Liver (tissue), 9 donors: ENCODE data around the gene ZNF415. TPM values are rescaled to one million over a fixed set of nuclear protein-coding genes. Genes with fewer than 3 reads are reported as not detected.

Experiments used
- DNase-seq: peaks from one replicate; pipeline ENCODE4 v3.0.0-alpha.2; 2017; ENCODE audit warnings: low spot score
- H3K27ac ChIP-seq, 2 donors: one replicate each; pipeline ENCODE4 v1.7.0; 2013; ENCODE audit warnings: inconsistent platforms in 2 of 2, low read length in 2 of 2, control low read depth in 1 of 2, low read depth in 1 of 2, mild to moderate bottlenecking in 1 of 2
- H3K27me3 ChIP-seq, 4 donors: one replicate each; pipeline versions ENCODE4 v1.6.1 to v1.7.0; 2013; ENCODE audit warnings: low read length in 3 of 4, inconsistent platforms in 1 of 4, mild to moderate bottlenecking in 1 of 4, moderate library complexity in 1 of 4; ENCODE audit not compliant: control insufficient read depth in 4 of 4, insufficient read depth in 4 of 4
- H3K36me3 ChIP-seq, 4 donors: one replicate each; pipeline versions ENCODE4 v1.6.1 to v1.7.0; 2013; ENCODE audit warnings: low read length in 3 of 4, mild to moderate bottlenecking in 3 of 4, low read depth in 1 of 4, moderate library complexity in 1 of 4; ENCODE audit not compliant: control insufficient read depth in 4 of 4, insufficient read depth in 3 of 4
- H3K4me1 ChIP-seq, 4 donors: one replicate each; pipeline versions ENCODE4 v1.6.1 to v1.7.0; 2013; ENCODE audit warnings: low read length in 3 of 4, mild to moderate bottlenecking in 3 of 4, moderate library complexity in 1 of 4; ENCODE audit not compliant: control insufficient read depth in 4 of 4, insufficient read depth in 4 of 4
- H3K4me3 ChIP-seq, 3 donors: one replicate each; pipeline versions ENCODE4 v1.6.1 to v1.7.0; 2013; ENCODE audit warnings: low read length in 3 of 3, control low read depth in 1 of 3, low read depth in 1 of 3, mild to moderate bottlenecking in 1 of 3
- H3K9ac ChIP-seq, 2 donors: one replicate each; pipeline ENCODE4 v1.7.0; 2013; ENCODE audit warnings: low read length in 2 of 2, mild to moderate bottlenecking in 2 of 2, moderate library complexity in 2 of 2, control low read depth in 1 of 2, low read depth in 1 of 2
- H3K9me3 ChIP-seq, 4 donors: one replicate each; pipeline versions ENCODE4 v1.6.1 to v1.7.0; 2013; ENCODE audit warnings: low read length in 3 of 4; ENCODE audit not compliant: control insufficient read depth in 4 of 4
- CTCF ChIP-seq: fragments of 150-350 bp; IDR thresholded peaks from 2 replicates; pipeline ENCODE4 v1.5.1; 2017; ENCODE audit warnings: improper control_type of control experiment, low read depth, low read length; ENCODE audit not compliant: missing input control
- EGR1 ChIP-seq, 2 donors: IDR thresholded peaks; 2 replicates each; pipeline ENCODE4 v1.6.1; 2016 to 2018; ENCODE audit warnings: antibody characterized with exemption in 2 of 2, low read depth in 2 of 2
- FOXA1 ChIP-seq: IDR thresholded peaks from 2 replicates; pipeline ENCODE4 v1.6.1; 2016; ENCODE audit warnings: antibody characterized with exemption
- FOXA2 ChIP-seq: IDR thresholded peaks from 2 replicates; pipeline ENCODE4 v1.6.1; 2016; ENCODE audit warnings: antibody characterized with exemption
- GABPA ChIP-seq, 2 donors: IDR thresholded peaks in 1 of 2; conservative IDR thresholded peaks in 1 of 2; 2 replicates each; pipeline ENCODE4 v1.6.1; 2016; ENCODE audit warnings: antibody characterized with exemption in 2 of 2, mild to moderate bottlenecking in 1 of 2, moderate library complexity in 1 of 2
- HNF4A ChIP-seq, 2 donors: conservative IDR thresholded peaks; 2 replicates each; pipeline ENCODE4 v1.6.1; 2016; ENCODE audit warnings: antibody characterized with exemption in 2 of 2, mild to moderate bottlenecking in 2 of 2
- HNF4G ChIP-seq: IDR thresholded peaks from 2 replicates; pipeline ENCODE4 v1.6.1; 2016; ENCODE audit warnings: antibody characterized with exemption
- JUND ChIP-seq, 2 donors: IDR thresholded peaks; 2 replicates each; pipeline ENCODE4 v1.6.1; 2016; ENCODE audit warnings: antibody characterized with exemption in 2 of 2
- NR2F2 ChIP-seq: IDR thresholded peaks from 2 replicates; pipeline ENCODE4 v1.6.1; 2016; ENCODE audit warnings: antibody characterized with exemption
- RAD21 ChIP-seq, 2 donors: IDR thresholded peaks; 2 replicates each; pipeline ENCODE4 v1.6.1; 2016; ENCODE audit warnings: antibody characterized with exemption in 2 of 2, mild to moderate bottlenecking in 2 of 2
- REST ChIP-seq: IDR thresholded peaks from 2 replicates; pipeline ENCODE4 v1.6.1; 2016; ENCODE audit warnings: antibody characterized with exemption, mild to moderate bottlenecking
- RXRA ChIP-seq, 2 donors: IDR thresholded peaks; 2 replicates each; pipeline ENCODE4 v1.6.1; 2017 to 2018; ENCODE audit warnings: antibody characterized with exemption in 2 of 2, mild to moderate bottlenecking in 1 of 2
- SP1 ChIP-seq: IDR thresholded peaks from 2 replicates; pipeline ENCODE4 v1.6.1; 2018; ENCODE audit warnings: antibody characterized with exemption, mild to moderate bottlenecking
- TAF1 ChIP-seq: conservative IDR thresholded peaks from 2 replicates; pipeline ENCODE4 v1.6.1; 2016; ENCODE audit warnings: antibody characterized with exemption, mild to moderate bottlenecking
- YY1 ChIP-seq: IDR thresholded peaks from 2 replicates; pipeline ENCODE4 v1.6.1; 2016; ENCODE audit warnings: antibody characterized with exemption, mild to moderate bottlenecking
- ZBTB33 ChIP-seq: IDR thresholded peaks from 2 replicates; pipeline ENCODE4 v1.6.1; 2016; ENCODE audit warnings: antibody characterized with exemption
- WGBS: extraction: QIAGEN DNeasy Blood & Tissue Kit; methylation state at CpG from one replicate; pipeline ENCODE4 v1.1.7; 2013; 5-methylcytosine and 5-hydroxymethylcytosine counted together
- polyA plus RNA-seq, 2 donors: library from polyadenylated mRNA; stranded (reverse) in 1 of 2; unstranded in 1 of 2; fragments of 200-250 nt in 1 of 2; fragments of >200 nt in 1 of 2; fragmentation: Nextera tagmentation in 1 of 2; extraction: Ambion mirVana in 1 of 2; gene quantifications; one replicate each; pipeline versions ENCODE4 v1.2.1 to v1.2.3, GENCODE V29; 2013 to 2015
- total RNA-seq, 2 donors: library from RNA; depleted of rRNA; stranded (reverse); fragments of >200 nt; gene quantifications; one replicate each; pipeline ENCODE4 v1.2.3, GENCODE V29; 2014
- TF ChIP-seq, protein P1 (sequence below): IDR thresholded peaks from 2 replicates; pipeline ENCODE4 v1.6.1; 2016; ENCODE audit warnings: antibody characterized with exemption
- donor health status: healthy.
- donor health status: healthy.
- donor health status: healthy.
- donor health status: healthy.
- donor health status: healthy.

ZNF415 gene
- total and polyA plus RNA-seq, 4 donors, result 0.65 to 2.4 (median 1.2) TPM

DNA sequence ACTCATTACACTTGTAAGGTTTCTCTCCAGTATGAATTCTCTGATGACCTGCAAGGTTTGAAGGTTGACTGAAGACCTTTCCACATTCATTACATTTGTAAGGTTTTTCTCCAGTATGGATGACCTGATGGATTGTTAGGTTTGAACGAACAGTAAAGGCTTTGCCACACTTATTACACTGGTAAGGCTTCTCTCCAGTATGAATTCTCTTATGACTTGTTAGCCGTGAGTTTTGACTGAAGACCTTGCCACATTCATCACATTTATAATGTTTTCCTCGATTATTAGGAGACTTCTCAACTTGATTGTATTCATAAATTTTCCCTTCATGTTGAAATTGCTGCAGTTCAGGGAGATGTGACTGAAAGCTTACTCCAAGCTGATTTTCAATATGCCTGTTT lies 33.0 kb upstream of the ZNF415 start:
- Histone ChIP-seq H3K27ac (no peak overlapping the region), H3K4me1 (no peaks in the 10 kb centered on the region), H3K9ac (no peak overlapping the region), H3K36me3 (no peaks in the 10 kb centered on the region), H3K9me3 (peaks cover 17 to 37% (median 25%) of the 10 kb centered on the region in 4 donors), H3K4me3 (peak overlapping the region in 1 of 3 donors; percentile 3), H3K27me3 (no peaks in the 10 kb centered on the region)
- TF ChIP-seq JUND (IDR thresholded peaks at IDR 0.05) (no peak), FOXA1 (no peak), ZBTB33 (no peak), HNF4G (no peak), RAD21 (IDR thresholded peaks at IDR 0.05) (no peak), SP1 (no peak), FOXA2 (no peak), YY1 (no peak), NR2F2 (no peak), HNF4A (conservative IDR thresholded peaks at IDR 0.05) (no peak), RXRA (IDR thresholded peaks at IDR 0.05) (no peak), GABPA (IDR thresholded peaks at IDR 0.05 in 1 of 2, conservative IDR thresholded peaks at IDR 0.05 in 1 of 2) (no peak), REST (no peak), TAF1 (no peak)
- TF ChIP-seq, protein P1, sequence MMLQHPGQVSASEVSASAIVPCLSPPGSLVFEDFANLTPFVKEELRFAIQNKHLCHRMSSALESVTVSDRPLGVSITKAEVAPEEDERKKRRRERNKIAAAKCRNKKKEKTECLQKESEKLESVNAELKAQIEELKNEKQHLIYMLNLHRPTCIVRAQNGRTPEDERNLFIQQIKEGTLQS, result no peak
- no peak for DNase-seq
- 87% methylated on average over 3 of the region's 3 CpGs for WGBS

DNA sequence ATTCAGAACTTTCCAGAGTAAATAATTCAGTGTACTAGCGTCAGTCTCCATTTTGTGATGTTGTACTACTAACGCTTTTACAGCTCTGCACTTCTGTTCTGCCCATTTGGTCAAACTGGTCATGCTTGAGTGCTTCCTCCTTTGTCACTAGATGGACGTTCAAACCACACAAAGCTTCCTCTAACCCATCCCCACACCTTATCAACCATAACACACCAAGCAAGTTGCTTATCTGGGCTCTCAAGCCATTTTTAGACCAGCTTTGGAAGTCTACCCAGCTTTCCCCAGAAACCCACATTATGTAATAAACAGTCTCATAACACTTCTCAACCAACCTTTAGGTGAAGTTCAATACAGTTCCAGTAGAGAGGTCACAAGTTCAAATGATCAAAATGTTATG lies 28.4 kb upstream of the ZNF415 start:
- H3K4me3 ChIP-seq, result no peak overlapping the region
- H3K4me1 ChIP-seq, result no peaks in the 10 kb centered on the region
- no peak overlapping the region for H3K27ac ChIP-seq
- H3K9ac ChIP-seq, result no peak overlapping the region
- no peaks in the 10 kb centered on the region for H3K27me3 ChIP-seq
- 74% methylated on average over 3 of the region's 3 CpGs for WGBS
- H3K36me3 ChIP-seq, result no peaks in the 10 kb centered on the region
- H3K9me3 ChIP-seq, result peaks cover 17 to 34% (median 28%) of the 10 kb centered on the region in 4 donors
- TF ChIP-seq EGR1 (IDR thresholded peaks at IDR 0.05; ENCODE audit: low read depth in 2 of 2), result no peak
- no peak for TF ChIP-seq FOXA2
- no peak for TF ChIP-seq TAF1
- TF ChIP-seq HNF4A (conservative IDR thresholded peaks at IDR 0.05), result no peak
- no peak for TF ChIP-seq FOXA1
- no peak for TF ChIP-seq SP1
- TF ChIP-seq HNF4G, result no peak
- no peak for TF ChIP-seq RXRA (IDR thresholded peaks at IDR 0.05)
- TF ChIP-seq CTCF, result no peak
- no peak for TF ChIP-seq ZBTB33
- no peak for DNase-seq
